ENCODE measurements around the gene GFY.
A peak's percentile ranks its signal among the peaks of the same experiment; 100 is the strongest.

Gene GFY

GRCh38 chr19:49475995-49476880, 51.0 kb downstream of the GFY start (continued):
- TF ChIP-seq ZSCAN16 (tag by site-specific recombination; IDR thresholded peaks at IDR 0.05), result no peak
- no peak for TF ChIP-seq ZNF202 (tag by site-specific recombination; IDR thresholded peaks at IDR 0.05; ENCODE audit: borderline replicate concordance)
- no peak for TF ChIP-seq ZNF792 (tag by site-specific recombination; IDR thresholded peaks at IDR 0.05)
- no peak for TF ChIP-seq EGR2 (tag by site-specific recombination; IDR thresholded peaks at IDR 0.05; ENCODE audit: low read depth)
- TF ChIP-seq ZNF404 (tag by site-specific recombination; IDR thresholded peaks at IDR 0.05), result no peak
- no peak for TF ChIP-seq ZNF341 (tag by site-specific recombination; IDR thresholded peaks at IDR 0.05; ENCODE audit: low read depth)
- no peak for TF ChIP-seq ZNF548 (tag by site-specific recombination; IDR thresholded peaks at IDR 0.05)
- TF ChIP-seq ZNF561 (tag by site-specific recombination; IDR thresholded peaks at IDR 0.05; ENCODE audit: borderline replicate concordance), result peak; percentile 63; the same call in 1 of the 2 replicates
- no peak for TF ChIP-seq ZNF157 (tag by site-specific recombination; IDR thresholded peaks at IDR 0.05)
- TF ChIP-seq ZNF274 (IDR thresholded peaks at IDR 0.05; ENCODE audit: low read length), result no peak
- TF ChIP-seq ZNF274 (tag by site-specific recombination; IDR thresholded peaks at IDR 0.05; ENCODE audit: borderline replicate concordance), result no peak
- TF ChIP-seq ZNF221 (tag by site-specific recombination; IDR thresholded peaks at IDR 0.05; ENCODE audit: borderline replicate concordance), result no peak
- TF ChIP-seq ZSCAN5A (tag by site-specific recombination; IDR thresholded peaks at IDR 0.05), result no peak
- TF ChIP-seq PRDM4 (tag by site-specific recombination; IDR thresholded peaks at IDR 0.05), result no peak
- TF ChIP-seq ZNF776 (tag by site-specific recombination; IDR thresholded peaks at IDR 0.05; ENCODE audit: borderline replicate concordance), result no peak
- TF ChIP-seq ZNF580 (tag by site-specific recombination; IDR thresholded peaks at IDR 0.05), result no peak
- TF ChIP-seq ZNF513 (tag by site-specific recombination; IDR thresholded peaks at IDR 0.05), result no peak
- no peak for TF ChIP-seq BCL11A (tag by site-specific recombination; IDR thresholded peaks at IDR 0.05; ENCODE audit: low read depth)
- no peak for TF ChIP-seq KLF17 (tag by site-specific recombination; IDR thresholded peaks at IDR 0.05)
- no peak for TF ChIP-seq ZNF518A (tag by site-specific recombination; conservative IDR thresholded peaks at IDR 0.05; ENCODE audit: low read depth)
- no peak for TF ChIP-seq RBAK (tag by site-specific recombination; IDR thresholded peaks at IDR 0.05)
- TF ChIP-seq ZNF324 (tag by site-specific recombination; IDR thresholded peaks at IDR 0.05), result no peak
